HG02759 (cell line): Measurements from ENCODE around the gene GNLY.
"Not testable (repeated sequence)": the region's sequence is repeated elsewhere in the genome, so short reads cannot be mapped to it uniquely, and the experiment has no call there.

Source experiments
- ATAC-seq: cut with Tn5 transposase; IDR thresholded peaks from one replicate; pipeline ENCODE4 v1.9.1; 2021; ENCODE audit warnings: mild to moderate bottlenecking, moderate library complexity; ENCODE audit not compliant: unreplicated experiment

Gene GNLY

DNA sequence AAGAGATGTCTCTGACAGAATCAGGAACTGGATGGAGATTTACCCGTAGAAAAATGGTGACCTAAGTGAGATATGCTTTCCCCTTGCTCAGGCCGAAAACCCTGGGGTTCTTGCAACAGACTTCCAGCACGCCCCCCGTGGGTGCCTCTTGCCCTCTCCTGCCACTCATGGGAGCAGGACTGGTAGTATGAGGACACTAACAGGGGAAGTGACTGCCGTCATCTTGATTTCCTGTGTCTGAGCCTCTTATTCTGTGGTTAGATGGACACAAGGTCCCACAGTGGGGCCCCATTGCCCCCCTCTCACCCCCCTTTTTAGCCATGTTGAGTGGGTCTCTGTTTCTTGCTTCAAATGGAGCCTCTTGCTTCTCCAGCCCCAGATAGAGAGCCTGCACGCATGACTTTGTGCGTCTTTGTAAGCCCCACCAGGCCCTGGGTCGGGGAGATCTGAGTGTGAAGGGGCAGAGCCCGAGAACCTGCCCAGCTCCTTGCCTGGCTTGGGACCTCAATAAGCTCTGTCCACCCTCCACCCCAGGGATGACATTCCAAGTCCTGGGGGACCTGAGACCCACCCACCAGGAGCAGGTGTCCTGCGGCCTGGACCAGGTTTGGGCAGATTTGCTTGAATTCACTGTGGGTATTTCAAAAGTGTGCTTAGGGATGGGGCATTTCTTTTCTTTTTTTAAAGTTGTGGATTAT lies 12.6 kb downstream of the GNLY start:
- ATAC-seq, result no peak

DNA sequence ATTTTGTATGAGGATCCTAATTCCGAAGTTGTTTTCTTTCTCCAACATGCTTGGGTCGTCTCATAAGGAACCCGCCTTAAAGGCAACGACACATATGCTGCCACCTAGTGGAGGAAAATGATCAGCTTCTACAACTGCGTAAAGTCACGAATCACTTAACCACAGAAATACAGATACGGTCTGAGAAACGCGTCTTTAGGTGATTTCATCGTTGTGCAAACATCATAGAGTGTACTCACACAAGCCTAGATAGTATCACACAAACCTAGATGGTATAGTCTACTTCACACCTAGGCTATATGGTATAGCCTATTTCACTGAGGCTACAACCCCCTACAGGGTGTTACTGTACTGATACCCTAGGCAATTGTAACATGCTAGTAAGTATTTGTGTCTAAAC lies 13.1 kb downstream of the GNLY start:
- ATAC-seq, result peak; percentile 68

DNA sequence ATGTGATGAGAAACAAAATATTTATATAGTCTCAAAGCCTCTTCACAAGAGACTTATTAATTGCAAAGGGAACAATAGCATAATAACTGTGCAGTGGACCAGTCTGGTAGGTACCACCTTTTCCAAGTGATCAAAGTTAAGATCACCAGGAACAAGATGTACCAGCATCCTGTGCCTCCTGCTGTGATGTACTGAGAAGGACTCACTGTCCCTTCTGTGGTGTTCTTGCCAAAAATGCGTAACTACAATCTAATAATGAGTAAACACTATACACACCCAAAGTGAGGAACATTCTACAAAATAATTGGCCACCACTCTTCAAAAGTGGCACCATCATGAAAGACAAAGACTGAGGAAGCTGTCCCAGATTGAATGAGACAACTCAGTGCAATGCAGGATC lies 14.5 kb downstream of the GNLY start:
- no peak for ATAC-seq

DNA sequence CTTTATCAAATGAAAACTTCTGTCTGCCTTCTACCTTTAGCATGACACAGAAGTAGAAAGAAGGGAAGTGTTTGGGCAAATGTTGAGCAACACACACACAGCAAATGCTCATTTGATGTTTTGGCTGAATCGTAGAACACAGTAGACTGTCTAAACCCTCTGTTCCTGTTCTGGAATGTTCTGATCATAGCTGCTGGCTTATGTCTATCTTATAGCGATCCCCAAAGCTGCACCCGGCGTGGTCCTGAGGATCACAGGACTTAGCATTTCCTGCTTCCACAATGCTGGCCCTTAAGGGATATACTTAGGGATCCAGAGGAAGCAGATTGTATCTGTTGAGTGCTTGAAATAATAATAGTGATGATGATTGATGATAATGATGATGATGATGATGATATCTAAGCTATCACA lies 15.2 kb downstream of the GNLY start:
- ATAC-seq, result no peak

DNA sequence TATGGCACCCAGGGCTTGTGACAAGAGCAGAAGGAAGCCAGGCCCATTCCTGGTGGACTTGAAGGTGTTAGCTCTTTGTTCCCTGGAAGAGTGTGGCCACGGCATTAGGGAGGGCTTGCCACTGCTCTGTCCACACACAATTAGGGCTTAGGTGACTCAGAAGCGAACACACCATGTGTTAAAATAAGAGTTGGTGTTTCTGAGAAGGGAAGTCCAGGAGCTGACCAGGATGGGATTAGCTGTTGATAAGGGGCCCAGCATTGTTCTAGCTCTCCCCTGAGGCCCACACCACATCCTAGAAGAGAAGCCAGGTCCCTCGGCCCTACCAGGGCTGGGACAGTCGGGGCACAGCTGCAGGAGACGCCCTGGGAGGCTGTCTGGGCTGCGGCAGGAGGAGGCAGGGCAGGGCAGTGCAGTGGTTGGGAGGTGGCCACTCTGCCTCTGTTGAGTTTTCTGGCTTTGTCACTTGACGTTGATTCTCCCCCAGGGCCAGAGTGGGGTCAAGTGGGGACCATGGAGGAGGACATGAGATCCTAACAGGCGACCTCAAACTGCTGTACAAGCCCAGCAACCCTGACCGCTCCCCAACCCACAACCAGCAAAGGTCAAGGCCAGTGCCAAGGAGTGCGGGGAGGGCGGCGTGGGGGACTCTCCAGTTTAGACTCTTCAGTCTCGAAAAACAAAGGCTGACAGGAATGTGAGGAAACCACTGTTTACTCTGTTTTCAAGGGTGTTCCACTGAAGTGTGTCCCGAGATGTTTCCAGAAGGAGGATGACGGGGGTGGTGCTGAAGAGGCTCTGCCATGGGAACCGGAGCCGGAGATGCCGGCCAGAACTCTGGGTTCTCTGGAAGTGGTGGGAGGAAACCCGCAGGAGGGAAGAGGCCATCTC lies 16.8 kb downstream of the GNLY start:
- no peak for ATAC-seq

DNA sequence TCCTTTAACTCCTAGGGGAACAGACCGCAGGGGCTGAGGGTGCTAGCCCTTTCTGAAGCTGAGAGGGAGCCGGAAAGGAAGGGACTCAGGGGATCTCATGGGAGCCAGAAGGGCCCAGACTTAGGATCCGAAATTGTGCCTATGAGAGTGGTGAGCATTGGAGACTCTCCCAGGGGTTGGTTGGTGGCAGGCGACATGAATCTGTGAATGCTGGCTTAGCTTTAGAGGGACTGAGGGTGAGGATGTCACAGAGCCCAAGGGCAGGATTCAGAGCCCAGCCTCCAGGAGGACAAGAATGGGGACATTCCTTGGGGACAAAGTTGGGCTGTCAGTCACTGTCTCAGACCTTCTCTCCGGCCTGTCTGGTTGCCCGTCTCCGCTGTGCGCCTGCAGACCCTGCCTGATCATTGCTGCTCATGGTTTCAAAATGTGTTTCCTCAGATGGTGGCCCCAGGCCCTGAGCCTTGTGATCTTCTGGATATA lies 17.5 kb downstream of the GNLY start:
- ATAC-seq, result no peak

DNA sequence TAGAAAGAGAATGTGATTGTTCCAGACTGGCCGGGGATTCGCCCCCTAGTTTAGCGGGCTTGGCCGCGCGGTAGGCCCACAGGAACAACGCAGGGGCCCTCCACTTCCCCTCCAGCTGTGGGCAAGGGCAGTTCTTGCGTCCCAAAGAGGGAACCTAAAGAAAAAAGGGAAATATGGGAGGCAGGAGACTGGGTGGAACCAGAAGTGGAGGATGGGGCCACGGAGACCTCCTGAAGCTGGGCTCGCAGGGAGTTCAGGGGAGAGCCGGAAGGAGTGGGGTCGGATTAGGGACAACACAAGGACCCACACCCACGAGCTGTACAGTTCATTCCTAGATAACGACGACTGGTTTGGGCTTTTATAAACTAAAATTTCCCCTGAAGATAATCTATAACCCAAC lies 18.2 kb downstream of the GNLY start:
- ATAC-seq, result no peak

DNA sequence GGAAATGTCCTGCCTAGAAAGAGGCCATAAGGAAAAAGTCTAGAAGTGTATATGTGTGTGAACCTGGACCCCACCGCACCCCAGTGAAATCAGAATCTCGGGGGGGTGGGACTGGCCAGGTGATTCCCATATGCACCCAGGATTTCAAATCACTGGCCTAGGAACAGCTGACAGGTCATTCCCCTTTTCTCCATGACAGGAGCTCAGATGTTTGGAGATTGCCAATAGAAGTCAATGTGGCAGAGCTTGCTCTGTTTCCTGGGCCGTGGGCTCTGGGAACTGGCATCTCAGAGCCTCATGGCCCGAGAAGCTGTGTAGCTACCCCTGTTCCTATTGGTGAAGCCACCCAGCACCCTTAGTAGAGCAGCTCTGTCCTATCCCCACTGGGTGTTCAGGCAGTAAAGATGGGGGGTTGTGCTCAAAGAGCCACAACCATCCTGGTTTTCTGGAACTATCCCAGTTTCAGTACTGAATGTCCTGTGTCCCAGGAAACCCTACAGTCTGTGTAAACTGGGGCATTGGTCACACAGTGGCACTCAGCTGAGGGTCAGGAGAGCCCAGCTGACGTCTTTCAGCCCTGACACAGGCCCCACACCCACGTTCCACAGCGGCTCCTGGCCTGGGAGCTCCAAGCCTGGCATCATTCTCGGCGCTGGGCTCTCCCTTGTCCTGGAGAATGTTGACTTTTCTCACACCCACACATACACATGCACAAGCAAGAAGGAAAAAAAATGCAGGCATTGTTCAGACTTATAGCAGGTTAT lies 18.9 kb downstream of the GNLY start:
- no peak for ATAC-seq

DNA sequence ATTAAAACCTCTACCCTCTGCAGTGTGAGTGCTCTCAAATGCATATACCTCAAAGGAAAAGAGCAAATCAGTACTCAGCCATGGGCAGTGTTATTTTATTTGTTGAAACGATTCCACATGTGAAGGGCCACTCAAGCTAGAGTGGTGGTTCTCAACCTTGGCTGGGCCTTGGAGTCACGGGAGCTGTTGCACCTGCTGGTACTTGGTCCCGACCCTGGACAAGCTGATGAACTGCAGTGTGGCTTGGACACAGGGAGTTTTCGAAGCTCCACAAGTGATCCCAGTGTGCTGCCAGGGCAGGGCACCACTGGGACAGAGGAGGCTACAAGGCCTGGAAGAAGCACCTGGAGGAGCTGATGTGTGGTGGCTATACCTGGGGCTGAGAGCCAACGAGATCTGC lies 19.7 kb downstream of the GNLY start:
- no peak for ATAC-seq

DNA sequence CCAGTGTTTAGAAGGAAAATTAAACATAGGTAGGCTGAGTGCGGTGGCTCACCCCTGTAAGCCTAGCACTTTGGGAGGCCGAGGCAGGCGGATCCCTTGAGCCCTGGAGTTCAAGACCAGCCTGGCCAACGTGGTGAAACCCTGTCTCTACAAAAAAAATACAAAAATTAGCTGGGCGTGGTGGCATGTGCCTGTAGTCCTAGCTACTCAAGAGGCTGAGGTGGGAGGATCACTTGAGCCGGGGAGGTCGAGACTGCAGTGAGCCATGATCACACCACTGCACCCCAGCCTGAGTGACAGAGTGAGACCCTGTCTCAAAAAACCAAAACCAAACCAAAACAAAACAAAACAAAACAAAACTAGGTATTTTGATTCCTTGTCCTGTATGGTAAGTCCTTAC lies 20.3 kb downstream of the GNLY start:
- not testable (repeated sequence) for ATAC-seq

DNA sequence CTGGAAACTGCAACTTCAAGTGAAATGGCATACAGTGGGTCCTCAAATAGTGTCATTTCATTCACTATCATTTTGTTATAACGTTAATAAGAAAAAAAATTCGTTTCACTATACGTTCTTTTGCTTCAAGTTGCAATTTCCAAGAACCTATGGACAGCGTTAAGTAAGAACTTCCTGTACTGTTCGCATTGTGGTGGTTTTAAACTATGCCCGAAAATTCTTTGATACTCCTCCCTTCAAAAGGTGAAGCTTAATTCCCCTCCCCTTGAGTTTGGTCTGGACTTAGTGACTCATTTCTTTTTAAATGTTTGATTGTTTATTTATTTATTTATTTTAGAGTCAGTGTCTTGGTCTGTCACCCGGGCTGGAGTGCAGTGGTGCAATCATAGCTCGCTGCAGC lies 20.7 kb downstream of the GNLY start:
- ATAC-seq, result no peak

DNA sequence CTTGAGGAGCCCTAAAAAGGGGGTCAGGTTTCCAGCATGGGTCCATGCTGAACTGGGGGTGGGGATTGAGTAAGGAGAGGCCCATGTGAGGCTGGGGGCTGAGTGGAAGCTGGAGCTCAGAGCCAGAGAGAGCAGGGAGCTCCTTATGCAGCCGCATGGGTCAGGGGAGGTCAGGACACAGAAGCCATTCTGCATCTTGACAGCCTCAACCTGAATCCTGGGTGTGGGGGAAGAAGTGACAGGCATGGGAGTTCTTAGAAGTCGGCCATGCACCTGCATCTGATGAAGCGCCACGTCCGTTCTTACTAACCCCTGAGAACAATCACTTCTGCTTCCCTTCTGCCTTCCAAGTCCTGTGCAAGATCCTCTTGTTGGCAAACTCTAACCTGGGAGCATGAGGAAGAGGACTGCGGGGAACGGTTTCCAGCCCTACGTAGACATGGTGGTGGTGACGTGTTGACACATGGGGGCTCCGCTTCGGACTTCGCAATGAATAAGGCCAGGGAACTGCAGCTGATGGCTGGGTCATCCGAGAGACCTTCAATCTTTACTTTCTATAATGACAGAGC lies 22.3 kb downstream of the GNLY start:
- no peak for ATAC-seq

DNA sequence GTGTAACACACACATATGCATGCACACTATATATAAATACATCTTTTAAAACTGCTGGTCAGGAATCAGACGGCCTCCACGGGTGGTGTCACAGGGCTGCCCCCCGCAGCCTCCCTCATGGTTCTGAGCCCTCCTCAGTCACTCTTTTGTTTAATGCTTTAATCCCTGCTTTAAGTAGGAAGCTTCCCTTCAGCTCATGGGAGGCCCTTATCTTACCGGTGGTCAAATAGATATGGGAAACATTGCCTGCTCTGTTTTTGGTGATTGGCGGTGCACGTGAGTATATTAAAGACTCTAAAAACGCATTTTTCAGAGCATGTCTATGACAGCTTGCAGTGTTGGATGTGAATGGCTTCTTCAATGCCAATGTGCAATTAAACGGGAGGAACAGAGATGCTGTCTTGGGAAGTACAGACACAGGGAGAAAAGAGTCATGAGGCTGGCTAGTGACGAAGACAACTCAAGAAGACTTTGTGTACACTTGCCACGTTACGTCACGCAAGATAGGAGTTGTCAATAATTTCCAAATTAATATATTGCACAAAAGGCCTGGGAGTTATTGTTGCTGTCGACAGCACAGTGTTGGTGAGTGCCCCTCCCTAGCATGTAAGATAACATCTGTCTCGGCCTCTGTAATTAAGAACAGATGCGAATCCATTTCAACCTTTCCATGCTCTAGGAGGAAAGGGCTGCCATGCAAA lies 23.3 kb downstream of the GNLY start:
- ATAC-seq, result no peak

DNA sequence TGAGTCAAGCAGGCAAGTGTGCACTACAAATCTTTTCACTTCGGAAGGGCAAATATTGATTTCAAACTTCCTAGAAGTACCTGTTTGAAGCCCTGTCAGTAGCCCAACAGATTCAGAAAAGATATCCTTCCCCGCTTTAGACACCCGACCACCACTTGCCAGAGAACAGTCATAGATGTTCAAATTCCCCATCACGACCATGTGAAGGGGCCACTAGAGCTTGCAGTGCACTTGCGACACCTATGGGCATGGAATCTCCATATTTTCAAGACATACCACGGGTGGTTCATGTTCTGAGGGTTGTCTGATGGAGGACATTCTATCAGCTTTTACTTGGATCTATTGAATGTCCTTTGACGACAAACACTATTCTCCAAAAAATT lies 23.8 kb downstream of the GNLY start:
- no peak for ATAC-seq

DNA sequence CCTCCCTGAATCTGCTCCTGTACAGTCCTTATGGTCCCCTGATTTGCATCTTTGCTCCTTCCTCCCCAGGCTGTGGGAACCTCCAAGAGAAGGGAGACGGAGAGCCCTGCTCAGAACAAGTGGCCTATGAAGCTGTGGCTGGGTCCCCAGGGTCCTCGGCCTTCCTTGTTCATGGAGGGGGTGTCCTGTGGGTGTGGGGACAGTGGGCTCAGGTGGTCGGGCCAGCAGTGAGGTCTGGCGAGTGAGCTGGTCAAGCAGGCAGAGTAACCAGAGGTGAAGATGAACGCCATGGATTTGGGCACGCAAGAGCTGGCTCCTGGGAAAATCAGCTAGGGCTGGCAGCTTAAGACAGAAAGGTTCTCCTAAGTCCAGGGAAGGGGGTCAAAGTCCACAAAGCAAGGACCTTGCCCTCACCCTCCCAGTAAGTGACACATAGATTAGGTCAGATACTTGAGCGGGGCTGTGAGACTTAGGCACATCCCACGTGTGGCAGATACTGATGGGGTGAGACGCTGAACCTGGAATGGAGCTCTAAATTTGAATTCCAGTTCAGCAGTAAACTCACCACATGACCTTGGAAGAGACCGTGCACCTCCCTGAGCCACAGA lies 24.8 kb downstream of the GNLY start:
- no peak for ATAC-seq

DNA sequence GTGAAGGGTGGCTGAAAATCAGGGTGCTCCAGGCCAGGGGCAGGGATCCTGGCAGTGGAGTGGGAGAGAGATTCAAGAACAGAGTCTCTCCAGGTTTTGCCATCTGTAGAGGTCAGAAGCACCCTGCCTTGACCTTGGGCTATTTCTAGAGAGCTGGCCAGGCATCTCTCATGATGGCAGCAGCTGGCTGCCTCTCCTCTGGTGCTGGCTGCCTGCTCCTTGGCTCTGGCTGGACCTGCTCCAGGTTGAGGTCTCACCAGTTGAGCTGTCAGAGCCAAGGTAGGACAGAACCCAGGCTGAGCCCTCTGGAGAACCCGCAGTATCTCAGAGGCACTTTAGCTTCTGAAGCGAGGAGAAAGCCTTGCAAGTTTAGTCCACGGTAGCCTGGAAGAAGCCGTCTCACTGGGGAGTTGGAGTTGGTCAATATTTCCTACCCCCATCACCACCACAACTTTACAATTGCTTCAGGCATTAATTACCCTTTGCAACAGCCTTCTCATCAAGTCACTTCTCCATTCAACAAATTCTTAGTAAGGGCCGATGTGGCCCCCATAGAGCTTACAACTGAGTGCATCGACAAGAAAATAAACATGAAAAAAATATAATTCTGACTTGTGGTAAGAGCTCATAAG lies 25.6 kb downstream of the GNLY start:
- no peak for ATAC-seq

DNA sequence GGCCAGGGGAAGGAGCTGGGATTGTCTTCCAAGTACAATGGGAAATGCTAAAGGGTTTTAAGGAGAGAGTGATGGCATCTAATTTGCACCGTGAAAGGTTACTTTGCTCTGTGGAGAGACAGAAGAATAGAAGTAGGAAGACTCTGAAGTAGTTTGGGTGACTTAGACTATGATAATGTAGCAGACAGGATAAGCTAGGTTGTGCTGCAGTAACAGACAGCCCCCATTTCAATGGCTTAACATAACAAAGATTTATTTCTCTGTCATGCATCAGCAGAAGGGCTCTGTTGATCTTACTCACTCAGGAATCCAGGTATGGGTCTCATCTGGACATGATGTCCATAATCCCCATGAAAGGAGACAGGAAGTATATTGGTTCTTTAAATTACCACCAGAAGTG lies 26.4 kb downstream of the GNLY start:
- ATAC-seq, result no peak

DNA sequence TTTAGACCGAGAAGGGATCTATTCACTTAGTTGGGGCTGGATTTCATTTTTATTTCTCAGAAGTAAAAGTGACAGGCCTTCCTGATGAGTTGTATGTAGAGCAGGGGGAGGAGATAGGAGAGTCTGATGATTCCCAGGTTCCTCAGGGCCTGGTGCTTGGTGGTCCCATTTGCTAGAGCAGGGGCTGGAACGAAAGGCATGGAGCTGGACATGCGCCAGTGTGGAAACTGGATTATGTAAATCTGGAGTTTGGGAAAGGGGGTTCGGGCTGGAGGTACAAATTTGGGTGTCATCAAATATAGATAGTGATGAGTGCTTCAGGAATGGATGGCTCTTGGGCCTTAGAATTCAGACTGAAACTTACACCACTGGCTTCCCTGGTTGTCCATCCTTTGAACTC lies 27.5 kb downstream of the GNLY start:
- no peak for ATAC-seq

DNA sequence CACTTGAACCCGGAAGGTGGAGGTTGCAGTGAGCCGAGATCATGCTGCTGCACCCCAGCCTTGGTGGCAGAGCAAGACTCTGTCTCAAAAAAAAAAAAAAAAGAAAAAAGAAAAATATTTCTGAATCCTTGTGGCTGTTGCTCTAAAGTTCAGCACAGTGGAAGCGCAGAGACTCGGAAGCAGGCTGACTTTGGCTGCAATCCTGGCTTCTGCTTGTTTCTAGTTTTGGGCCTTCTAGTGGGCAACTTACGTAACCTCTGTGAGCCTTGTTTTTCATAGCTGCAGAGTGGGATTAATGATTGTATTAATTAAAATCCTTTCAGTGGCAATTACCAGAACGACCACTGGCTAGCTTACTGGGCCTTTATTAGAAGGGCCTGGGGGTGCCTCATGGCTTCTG lies 28.4 kb downstream of the GNLY start:
- ATAC-seq, result no peak
